Measurements from ENCODE around the gene HSPA4L.

HSPA4L gene

DNA sequence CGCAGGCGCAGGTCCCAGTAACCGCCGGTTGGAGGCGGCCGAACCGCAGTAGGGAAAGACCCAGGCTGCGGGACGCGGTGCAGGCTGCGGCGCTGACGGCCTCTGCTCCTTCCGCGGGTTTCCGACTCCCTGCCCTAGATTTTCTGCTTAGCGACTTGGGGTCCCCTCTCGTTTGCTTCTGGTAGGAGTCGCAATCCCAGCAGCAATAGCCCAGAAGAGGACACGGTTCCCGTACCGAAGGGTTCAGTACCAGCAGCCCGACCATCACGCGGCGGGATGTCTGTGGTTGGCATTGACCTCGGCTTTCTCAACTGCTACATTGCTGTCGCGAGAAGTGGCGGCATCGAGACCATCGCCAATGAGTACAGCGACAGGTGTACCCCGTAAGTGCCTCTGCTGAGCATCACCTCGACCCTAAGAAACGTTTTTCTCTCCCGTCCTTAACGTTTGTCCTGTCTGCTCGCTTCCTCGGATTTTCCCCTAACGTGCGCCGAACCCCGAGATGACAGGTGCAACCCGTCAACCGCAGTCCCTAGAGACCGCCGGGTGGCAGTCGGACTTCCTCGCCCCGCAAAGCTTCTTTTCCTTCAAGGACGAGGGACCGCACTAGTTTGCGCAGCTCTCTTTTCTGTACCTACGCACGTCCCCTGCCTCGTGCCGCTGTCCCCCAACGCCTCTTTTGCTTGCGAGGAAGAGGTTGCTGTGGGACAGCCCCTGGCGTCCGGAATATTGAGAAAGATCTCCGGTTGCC lies at the start of gene HSPA4L:
HSPA4L (plus strand) TSS at position 48 of the 751 bp plus-strand sequence; CDS start at position 277, 229 bp downstream.
- DNase-seq, result peak; percentile 23

DNA sequence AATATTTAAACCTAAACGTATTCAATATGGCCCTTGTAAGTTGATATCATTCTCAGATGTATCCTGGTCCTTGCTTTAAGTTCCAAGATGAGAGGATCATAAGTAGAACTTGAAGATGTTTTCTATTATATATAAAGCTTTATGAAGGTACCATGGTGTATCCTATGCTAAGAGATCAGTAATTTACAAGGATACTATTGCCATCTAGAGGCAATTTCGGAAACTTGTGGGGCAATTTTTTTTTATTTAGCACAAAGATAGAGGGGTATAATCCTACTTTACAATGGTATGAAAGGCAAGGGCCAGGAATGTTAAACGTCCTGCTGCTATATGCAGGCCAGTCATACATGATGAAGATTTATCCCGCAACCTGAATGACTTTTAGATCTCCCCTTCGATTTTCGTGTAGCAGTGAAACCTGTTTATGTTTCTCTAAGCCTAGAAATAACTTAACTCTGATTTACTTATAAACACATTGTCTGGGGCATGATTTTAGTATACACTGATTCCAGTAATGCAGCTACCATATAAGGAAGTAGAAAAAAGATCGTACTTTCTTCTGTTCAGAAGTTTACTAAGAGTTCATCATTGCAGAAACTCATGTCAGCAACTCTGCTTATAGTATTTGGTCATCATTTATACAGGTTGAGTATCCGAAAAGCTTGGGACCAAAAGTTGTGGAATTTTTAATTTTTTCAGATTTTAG lies 49.3 kb upstream of the HSPA4L start:
- DNase-seq, result no peak

DNA sequence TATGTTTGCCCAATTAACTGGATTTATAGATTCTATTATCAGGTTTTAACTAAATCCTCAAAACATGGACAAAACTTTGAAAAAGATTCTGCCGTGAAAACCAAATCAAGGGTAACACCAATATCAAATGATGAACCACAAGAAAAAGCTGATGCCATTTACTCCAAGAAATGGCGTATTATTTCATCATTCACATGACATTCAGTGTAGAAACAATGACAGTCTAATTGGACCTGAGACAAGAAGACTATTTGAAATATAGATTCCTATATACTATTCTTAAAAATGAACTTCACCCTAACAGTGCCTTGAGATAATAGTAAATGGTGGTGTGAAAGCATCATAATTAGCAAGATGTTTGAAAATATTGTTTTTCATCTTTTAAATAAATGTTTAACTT lies 47.1 kb upstream of the HSPA4L start:
- DNase-seq, result no peak

DNA sequence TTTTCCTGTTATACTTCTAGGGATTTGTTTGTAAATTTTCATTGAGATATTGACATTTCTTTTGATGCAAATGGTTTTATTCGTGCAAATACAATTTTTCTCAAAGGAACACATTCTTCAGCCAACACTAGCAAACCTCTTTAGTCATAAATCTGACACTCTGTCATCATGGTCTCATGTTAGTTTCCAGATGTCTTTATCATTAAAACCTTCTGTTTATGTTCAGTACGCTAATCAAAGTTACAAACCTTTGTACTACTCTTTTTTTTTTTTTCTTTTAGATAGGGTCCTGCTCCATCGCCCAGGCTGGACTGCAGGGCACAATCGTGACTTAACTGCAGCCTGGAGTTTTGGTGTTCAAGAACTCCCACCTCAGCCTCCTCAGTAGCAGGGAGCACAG lies 44.8 kb upstream of the HSPA4L start:
- no peak for DNase-seq

DNA sequence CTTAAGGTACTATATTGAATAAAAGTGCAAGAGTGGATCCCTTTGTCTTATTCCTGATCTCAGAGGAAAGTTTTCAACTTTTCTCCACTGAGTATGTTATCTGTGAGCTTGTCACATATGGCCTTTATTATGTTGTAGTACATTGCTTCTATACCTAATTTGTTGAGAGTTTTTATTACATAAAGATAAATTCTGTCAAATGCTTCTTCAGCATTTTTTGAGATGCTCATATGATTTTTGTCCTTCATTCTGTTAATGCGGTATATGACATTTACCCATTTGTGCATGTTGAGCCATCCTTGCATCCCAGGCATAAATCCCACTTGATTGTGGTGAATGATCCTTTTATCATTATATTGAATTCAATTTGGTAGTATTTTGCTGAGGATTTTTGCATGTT lies 40.9 kb upstream of the HSPA4L start:
- DNase-seq, result no peak

DNA sequence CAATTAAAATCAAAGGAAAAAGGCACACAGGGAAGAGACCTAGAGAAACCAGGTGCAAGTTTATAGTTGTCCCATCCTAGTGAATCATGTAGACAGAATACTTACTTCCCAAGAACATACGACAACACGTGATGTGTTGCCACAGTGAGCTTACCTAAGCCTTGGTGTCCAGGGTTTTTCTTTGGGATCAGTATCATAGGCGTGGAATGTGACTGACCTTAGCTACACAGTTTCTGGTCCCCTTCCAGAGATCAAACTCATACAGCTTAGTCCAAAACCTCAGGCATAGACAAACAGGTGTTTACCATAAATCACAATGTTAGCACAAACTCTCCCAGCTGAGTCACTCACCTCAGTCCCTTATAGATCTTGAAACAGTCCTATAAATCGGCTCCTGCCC lies 34.2 kb upstream of the HSPA4L start:
- DNase-seq, result no peak

DNA sequence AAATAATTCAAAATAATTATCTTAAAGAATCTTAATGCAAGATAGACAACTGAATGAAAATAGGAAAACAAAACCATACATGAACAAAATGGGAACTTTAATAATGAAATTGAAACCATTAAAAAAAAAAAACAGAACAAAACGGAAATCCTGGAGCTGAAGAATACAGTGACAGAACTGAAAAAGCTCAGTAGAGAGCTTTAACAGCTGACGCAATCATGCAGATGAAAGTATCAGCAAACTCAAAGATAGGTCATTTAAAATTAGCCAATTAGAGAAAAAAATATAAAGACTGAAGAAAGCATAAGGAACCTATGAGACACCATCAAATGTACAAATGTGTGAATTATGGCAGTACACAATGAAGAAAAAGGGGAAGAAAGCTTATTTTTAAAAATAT lies 33.2 kb upstream of the HSPA4L start:
- DNase-seq, result no peak

DNA sequence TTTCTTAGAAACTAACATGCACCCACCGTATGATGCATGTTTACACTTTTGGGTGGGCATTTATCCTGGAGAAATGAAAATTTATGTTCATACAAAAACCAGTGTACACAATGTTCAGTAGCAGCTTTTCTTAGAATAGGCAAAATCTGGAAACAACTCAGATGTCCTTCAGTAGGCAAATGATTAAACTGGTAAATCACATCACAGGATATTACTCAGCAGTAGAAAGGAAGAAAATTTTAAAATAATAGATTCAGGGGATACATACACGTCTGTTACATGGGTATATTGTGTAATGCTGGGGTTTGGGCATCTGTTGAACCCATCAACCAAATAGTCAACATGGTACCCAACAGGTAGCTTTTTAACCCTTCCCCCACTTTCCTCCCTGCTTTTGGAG lies 25.2 kb upstream of the HSPA4L start:
- no peak for DNase-seq

DNA sequence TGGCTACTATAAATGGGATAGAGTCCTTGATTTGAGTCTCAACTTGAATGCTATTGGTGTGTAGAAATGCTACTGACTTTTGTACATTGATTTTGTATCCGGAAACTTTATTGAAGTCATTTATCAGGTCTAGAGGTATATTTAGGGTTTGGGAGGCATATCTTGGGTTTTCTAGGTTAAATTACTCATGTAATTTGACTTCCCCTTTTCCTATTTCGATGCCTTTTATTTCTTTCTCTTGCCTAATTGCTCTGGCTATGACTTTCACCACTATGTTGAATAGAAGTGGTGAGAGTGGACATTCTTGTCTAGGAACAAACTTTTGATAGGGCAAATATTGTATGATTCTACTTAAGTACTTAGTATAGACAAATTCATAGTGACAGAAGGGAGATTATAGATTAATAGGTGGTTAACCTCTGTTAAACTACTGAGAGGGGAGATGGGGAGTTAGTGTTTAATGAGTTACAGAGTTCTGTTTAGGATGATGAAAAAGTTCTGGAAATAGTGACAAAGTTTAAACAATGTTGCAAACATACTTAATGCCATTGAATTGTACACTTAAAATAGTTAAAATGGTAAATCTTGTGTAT lies 22.8 kb upstream of the HSPA4L start:
- no peak for DNase-seq

DNA sequence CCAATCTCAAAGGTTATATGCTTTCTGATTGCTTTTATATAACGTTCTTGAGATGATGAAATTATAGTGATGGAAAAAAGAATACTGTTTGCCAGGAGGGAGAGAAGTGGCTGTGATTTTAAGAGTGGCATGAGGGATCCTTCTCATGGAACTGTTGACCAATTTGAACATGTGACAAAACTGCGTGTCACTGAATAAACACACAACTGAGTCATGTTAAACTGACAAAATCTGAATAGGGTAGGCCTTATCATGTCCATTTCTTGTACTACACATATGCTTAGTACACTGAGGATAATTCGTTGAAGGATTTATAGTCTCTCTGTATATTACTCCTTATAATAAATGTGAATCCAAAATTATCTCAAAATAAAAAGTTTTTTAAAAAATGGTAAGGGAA lies 22.2 kb upstream of the HSPA4L start:
- DNase-seq, result no peak

DNA sequence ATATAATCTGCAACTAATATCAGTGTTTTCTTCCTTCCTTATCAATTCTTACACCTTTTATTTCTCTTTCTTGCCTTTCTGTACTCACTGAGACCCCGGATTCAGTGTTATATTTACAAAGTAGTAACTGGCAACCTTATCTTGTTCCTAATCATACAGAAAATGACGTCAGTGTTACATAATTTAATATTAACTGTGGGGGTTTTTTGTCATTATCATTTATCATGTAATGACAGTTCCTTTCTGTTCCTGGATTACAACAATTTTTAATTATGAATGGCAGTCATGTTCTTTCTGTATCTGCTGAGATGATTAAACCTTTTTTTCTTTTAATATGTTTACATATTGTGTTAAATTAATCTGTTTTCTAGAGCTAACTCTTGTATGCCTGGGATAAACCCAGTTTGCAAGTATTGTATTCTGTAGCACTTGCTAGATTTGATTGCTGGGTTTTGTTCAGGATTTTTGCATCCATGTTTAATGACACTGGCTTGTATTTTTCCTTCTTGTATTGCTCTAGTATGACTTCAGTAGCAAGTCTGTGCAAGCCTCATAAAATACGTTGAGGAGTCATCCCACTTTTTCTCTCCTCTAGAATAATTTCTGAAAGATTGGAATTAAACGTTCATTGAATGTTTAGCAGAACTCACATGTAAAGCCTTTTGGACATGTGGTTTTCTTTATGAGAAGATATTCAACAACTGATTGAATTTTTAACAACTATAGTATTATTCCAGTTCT lies 10.4 kb upstream of the HSPA4L start:
- DNase-seq, result no peak

DNA sequence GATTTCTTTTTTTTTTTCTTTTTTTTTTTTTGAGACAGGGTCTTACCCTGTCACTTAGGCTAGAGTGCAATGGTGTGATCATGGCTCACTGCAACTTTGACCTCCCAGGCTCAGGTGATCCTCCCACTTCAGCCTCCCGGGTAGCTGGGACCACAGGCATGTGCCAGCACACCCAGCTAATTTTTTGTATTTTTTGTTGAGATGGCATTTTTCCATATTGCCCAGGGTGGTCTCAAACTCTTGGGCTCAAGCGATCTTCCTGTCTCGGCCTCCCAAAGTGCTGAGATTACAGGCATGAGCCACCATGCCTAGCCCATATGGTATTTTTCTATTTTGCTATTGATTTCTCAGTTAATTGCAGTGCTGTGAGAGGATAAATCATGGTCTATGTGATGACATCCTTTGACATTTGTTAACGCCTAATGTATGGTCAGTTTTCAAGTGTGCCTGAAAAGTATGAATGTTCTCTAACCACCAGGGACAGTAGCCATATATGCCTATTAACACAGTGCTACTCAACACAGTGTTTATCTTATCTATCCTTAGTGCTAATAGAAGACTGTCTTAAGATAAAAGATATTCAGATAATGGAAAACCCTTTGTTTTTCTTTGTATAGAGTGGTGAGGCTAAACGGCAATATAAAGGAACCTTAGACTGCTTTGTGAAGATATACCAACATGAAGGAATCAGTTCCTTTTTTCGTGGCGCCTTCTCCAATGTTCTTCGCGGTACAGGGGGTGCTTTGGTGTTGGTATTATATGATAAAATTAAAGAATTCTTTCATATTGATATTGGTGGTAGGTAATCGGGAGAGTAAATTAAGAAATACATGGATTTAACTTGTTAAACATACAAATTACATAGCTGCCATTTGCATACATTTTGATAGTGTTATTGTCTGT lies 9.1 kb upstream of the HSPA4L start:
- DNase-seq, result no peak

DNA sequence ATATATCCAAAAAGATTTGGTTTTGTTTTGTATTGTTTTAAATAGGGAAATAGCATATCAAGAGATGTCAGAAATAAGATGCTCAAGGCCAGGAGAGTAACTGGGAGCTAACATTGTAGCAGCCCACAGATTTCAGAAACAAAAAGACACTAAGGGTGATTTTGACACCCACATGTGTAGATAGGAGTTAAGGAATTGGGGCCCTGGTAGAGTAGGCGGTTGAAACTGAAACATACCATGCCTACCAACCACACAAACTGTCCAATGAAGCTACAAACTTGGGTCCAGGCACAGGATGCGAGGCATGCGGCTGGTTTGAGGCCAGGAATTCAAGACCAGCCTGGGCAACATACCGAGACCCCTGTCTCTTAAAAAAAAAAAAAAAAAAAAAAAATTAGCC lies 6.3 kb upstream of the HSPA4L start:
- no peak for DNase-seq

DNA sequence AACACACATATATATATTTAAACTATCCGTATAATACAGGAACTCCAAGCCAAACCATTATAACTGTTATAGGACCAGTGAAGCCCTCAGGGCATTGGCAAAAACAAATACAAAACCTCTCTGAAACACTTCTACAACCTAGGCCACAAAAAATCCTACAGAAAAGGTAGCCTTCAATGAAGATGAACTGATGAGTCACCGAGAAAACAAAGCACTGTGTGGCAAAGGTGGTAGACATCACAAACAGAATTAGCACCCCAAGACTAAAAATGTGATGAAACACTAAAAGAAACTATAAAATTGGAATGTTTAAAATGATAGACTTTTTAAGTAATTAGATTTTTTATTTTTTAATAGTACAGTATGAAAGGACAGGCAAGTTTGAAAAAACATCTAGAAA lies 5.5 kb upstream of the HSPA4L start:
- no peak for DNase-seq

DNA sequence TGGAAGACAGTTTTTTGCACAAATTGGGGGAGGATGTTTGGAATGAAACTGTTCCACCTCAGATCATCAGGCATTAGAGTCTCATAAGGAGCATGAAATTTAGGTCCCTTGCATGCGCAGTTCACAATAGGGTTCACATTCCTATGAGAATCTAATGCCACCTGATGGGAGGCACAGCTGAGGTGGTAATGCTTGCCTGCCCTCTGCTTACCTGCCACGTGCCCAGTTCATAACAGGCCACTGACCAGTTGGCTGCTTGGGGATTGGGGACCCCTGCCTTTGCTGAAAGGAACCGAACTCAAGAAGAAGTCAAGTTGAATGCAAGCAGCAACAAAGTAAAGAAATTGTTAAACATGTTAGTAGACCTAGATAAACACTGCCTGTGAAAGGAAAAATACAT lies 4.6 kb upstream of the HSPA4L start:
- no peak for DNase-seq

DNA sequence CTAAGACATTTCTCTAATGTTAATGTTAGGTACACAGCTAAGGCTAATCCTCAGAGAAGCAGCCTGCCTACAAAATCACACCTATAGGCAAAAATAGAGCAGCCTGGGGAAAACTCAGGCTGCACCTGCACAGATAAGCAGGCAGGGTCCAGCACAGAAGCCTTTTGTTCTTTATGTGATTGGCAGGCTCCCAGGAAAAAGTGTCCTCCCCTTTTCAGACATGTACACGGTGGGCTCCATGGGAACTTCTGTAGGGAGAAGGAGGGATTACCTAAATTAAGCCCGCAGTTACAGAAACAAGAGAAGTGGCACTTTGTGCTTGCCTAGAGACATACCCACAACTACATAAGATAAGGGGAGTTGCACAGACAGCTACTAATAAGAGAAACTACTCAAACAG lies 4.0 kb upstream of the HSPA4L start:
- DNase-seq, result no peak

DNA sequence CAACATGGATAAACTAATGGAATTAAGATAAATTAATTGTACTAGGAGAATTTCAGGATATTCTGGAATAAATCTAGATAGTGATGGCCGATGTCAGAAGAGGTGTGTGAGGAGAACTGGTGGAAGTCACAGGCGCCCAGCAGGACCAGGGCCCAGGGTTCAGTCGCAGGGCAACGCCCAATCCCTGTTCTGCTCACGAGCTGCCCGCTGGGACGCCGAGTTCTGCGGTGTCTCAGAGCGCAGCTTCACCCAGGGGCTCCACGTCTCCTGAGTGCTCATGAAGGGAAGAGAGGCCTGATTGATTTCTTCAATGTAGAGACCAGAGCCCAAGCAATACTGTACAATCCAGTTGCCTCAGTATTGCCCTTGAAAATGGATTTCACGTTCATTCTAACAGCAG lies 1.5 kb upstream of the HSPA4L start:
- no peak for DNase-seq

DNA sequence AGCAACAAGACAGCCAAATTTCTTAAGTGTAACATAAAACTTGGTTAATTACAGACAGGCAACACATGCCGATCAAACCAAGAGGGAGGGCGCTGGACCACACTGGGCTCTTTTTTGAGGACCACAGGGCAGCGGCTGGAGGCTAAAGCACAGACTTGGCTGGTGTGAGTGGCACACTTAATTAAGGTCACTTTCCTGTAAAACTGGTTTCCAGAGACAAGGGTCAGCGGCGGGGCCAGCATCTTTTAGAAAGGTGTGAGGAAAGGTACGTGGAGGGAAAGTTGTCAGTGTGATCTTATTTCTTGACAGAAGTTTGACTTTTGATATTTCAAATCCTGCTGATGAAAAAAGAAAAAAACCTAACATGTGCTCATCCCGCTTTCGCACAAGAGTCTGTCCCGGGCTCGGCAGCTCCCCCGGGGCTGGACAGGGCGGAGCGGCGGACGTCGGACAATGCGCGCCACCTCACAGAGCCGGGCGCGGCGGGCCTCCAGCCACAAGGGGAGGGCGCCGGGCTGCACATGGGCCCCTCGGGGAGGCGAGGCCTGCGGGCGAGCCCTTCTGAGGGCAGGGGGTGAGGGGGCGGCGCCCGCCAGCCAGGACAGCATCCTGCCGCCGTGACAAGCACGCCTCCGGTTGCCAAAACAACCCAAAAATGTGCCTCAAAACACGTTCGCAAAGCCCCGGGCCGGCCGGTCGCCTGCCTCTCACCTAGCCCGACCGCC lies 660 bp upstream of the HSPA4L start:
- no peak for DNase-seq

DNA sequence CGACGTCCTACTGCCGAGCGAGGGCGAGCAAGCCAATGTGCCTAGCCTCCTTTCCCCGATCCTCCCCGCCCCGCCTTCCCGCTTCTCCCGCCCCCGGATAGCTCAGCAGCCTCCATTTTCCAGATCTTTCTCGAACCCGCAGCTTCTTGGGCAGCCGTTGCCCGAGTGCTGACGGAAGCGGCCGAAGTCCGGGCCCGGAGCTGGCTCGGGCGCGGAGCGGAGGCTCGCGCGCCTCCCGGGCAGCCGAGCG lies 172 bp upstream of the HSPA4L start:
- no peak for DNase-seq

DNA sequence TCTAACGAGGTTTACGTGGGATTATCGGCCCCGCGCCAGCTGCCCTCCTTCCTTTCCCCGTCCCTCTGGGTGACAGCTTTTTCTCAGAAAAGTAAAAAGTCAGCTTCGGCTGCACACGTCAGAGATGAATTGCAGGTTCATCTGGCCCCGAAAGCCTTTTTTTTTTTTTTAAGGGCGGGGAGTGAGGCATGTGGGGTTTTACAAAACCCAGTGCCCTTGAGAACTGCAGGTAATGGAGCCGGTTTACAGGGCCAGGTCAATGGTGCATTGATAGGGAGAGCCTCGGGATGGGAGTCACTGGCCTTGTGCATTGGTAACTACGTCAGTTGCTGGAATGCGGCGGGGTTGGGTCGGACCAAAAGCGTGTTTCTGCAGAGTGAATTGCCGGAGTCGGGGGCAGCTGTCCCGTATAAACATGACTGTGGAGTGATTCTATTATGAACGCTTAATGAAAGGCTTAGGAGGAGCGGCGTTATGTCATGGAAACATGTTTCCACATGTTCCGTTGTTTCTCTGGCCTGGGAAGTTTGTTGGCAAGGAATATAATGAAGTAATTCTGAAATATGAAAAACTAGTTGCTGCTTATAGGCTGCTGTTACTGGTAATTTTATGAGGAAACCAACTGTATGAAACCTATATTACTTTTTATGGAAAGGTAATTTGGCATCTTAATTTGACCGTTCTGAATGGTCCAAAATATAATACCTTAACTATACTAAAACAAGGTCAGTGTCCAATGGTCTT lies 1.1 kb downstream of the HSPA4L start:
- DNase-seq, result no peak

Measured in activated CD8-positive, alpha-beta memory T cell treated with anti-CD3 and anti-CD28 coated beads, Interleukin-2, amount 50 U/mL, for 4 hours (primary cell).